ENCODE results near the gene TMEFF2. TPM values are rescaled to one million over a fixed set of nuclear protein-coding genes. Genes with fewer than 3 reads are reported as not detected.

TMEFF2 gene
- total and polyA plus RNA-seq, 10 of the 15 experiments (the other 5 are each of a cell fraction or from before 2014, with no cell fraction given) = not detected

- TF ChIP-seq LARP7 (IDR thresholded peaks at IDR 0.05) (no peak), WRNIP1 (IDR thresholded peaks at IDR 0.05; ENCODE audit: borderline replicate concordance, low read depth, low read length) (no peak), CREB1 (IDR thresholded peaks at IDR 0.05; ENCODE audit: low read depth) (no peak), CTCF (IDR thresholded peaks at IDR 0.05 in 2 of 3, conservative IDR thresholded peaks at IDR 0.05 in 1 of 3; ENCODE audit: control insufficient read depth in 2 of 3, extremely low read depth in 1 of 3, insufficient read depth in 1 of 3, low read depth in 3 of 3, low read length in 3 of 3) (no peak), NR2F1 (conservative IDR thresholded peaks at IDR 0.05) (no peak)
Observed at GRCh38 chr2:192145496-192145895, 49.2 kb downstream of the TMEFF2 start.

More at GRCh38 chr2:192145496-192145895, 49.2 kb downstream of the TMEFF2 start:
- no peaks in the 10 kb centered on the region for H3K4me1 ChIP-seq (ENCODE audit: control insufficient read depth, insufficient read depth, low read length)
- H4K20me1 ChIP-seq (ENCODE audit: control insufficient read depth, insufficient read depth) = no peaks in the 10 kb centered on the region
- BruUV-seq (replicated peaks) = no TSS peak
- no peak for DNase-seq (ENCODE audit: low read depth, low spot score)
- 27% methylated on average over 3 of the region's 3 CpGs for WGBS (ENCODE audit: insufficient coverage, insufficient replicate concordance, low lambda C conversion rate, missing lambda C conversion rate)
- no peak overlapping the region for H3K27ac ChIP-seq (ENCODE audit: control insufficient read depth, insufficient read depth)
- in situ Hi-C loops (cut with MboI) = no loop called here
- SMC1A ChIA-PET (ENCODE audit: uncharacterized antibody, unreplicated experiment) = no interaction called here
- no peaks in the 10 kb centered on the region for H3K9me3 ChIP-seq (replicated peaks; ENCODE audit: control insufficient read depth, insufficient read depth, low read length)
- H3K9ac ChIP-seq (ENCODE audit: control insufficient read depth, insufficient read depth, low read length) = no peak overlapping the region
- POLR2A ChIA-PET = no interaction called here
- H3K79me2 ChIP-seq (ENCODE audit: control insufficient read depth, insufficient read depth, low read length) = no peaks in the 10 kb centered on the region
- CTCF ChIA-PET = no interaction called here
- H3K4me2 ChIP-seq (ENCODE audit: control insufficient read depth, insufficient read depth) = no peak overlapping the region
- ATAC-seq = no peak
- no peak overlapping the region for H2AFZ ChIP-seq (ENCODE audit: control insufficient read depth, low read depth, low read length)
- RAD21 ChIA-PET (ENCODE audit: unreplicated experiment) = no interaction called here
- no peak for FAIRE-seq
- no peaks in the 10 kb centered on the region; a peak in 1 of 4 replicates for H3K27me3 ChIP-seq (replicated peaks in 1 of 2; ENCODE audit: control insufficient read depth in 2 of 2, insufficient read depth in 2 of 2, low read length in 1 of 2)
- intact Hi-C loops (cut with micrococcal nuclease; ENCODE audit: unreplicated experiment) = no loop called here
- H3K4me3 ChIP-seq = no peak overlapping the region
- no peaks in the 10 kb centered on the region for H3K36me3 ChIP-seq (ENCODE audit: control insufficient read depth in 2 of 2, insufficient read depth in 2 of 2, low read length in 1 of 2)
